Karpas-422 (cell line): Measurements from ENCODE around the gene PHC2. TPM values are rescaled to one million over a fixed set of nuclear protein-coding genes. Genes with fewer than 3 reads are reported as not detected.
A peak's percentile ranks its signal among the peaks of the same experiment; 100 is the strongest.

Experiments used
- DNase-seq: peaks from one replicate; pipeline ENCODE4 v3.0.0-alpha.2; 2015
- H2AFZ ChIP-seq: fragments of 200-600 bp; sonication (generic); 2 replicates; pipeline ENCODE4 v1.6.1; 2014; ENCODE audit warnings: antibody characterized with exemption, low read length, mixed read lengths
- H3K27ac ChIP-seq: fragments of 200-600 bp; sonication (generic); 2 replicates; pipeline ENCODE4 v1.5.1; 2014; ENCODE audit warnings: mild to moderate bottlenecking, low read length, moderate library complexity
- H3K27me3 ChIP-seq: fragments of 200-600 bp; sonication (generic); 2 replicates; pipeline ENCODE4 v1.6.1; 2014; ENCODE audit warnings: low read length, mixed read lengths
- H3K36me3 ChIP-seq: fragments of 200-600 bp; sonication (generic); 2 replicates; pipeline ENCODE4 v1.6.1; 2014; ENCODE audit warnings: low read length, mixed read lengths; ENCODE audit not compliant: insufficient read depth
- H3K4me1 ChIP-seq: fragments of 200-600 bp; sonication (generic); 2 replicates; pipeline ENCODE4 v1.6.1; 2014; ENCODE audit warnings: mild to moderate bottlenecking, low read length, mixed read lengths
- H3K4me2 ChIP-seq: fragments of 200-600 bp; sonication (generic); 2 replicates; pipeline ENCODE4 v1.6.1; 2014; ENCODE audit warnings: low read length, low read depth, mild to moderate bottlenecking; ENCODE audit not compliant: poor library complexity, severe bottlenecking
- H3K4me3 ChIP-seq: fragments of 200-600 bp; sonication (generic); 2 replicates; pipeline ENCODE4 v1.5.1; 2014; ENCODE audit warnings: mild to moderate bottlenecking, antibody characterized with exemption, low read length, mixed read lengths
- H3K79me2 ChIP-seq: fragments of 200-600 bp; sonication (generic); 2 replicates; pipeline ENCODE4 v1.6.1; 2014; ENCODE audit warnings: mild to moderate bottlenecking, low read length, mixed read lengths
- H3K9ac ChIP-seq: fragments of 200-600 bp; sonication (generic); 2 replicates; pipeline ENCODE4 v1.6.0; 2014; ENCODE audit warnings: low read length
- H3K9me2 ChIP-seq: fragments of 200-600 bp; sonication (generic), shearing (Covaris generic); replicated peaks from 2 replicates; pipeline ENCODE4 v1.6.0; 2014; ENCODE audit warnings: mild to moderate bottlenecking, low read length, moderate library complexity; ENCODE audit not compliant: insufficient read depth
- H3K9me3 ChIP-seq: fragments of 300-700, 200-600 bp; sonication (generic); 2 replicates; pipeline ENCODE4 v1.6.1; 2014; ENCODE audit warnings: low read length, mixed read lengths
- H4K20me1 ChIP-seq: fragments of 200-600 bp; sonication (generic); 2 replicates; pipeline ENCODE4 v1.6.1; 2014; ENCODE audit warnings: mild to moderate bottlenecking, antibody characterized with exemption, low read length, low read depth; ENCODE audit not compliant: insufficient read depth
- total RNA-seq: library from RNA; depleted of rRNA; stranded (reverse); fragments of >200 nt; shearing (Covaris generic); gene quantifications from 2 replicates; pipeline ENCODE4 v1.2.3, GENCODE V29; 2014; ENCODE audit warnings: low replicate concordance

Gene PHC2
- total RNA-seq, 1 experiment from 2014 or later, result 54.3 TPM

- Histone ChIP-seq H4K20me1 (no peaks in the 10 kb centered on the region), H3K4me1 (peaks cover 50% of the 10 kb centered on the region), H3K36me3 (no peaks in the 10 kb centered on the region), H3K27ac (peak overlapping the region; percentile 81), H3K9me2 (no peaks in the 10 kb centered on the region), H3K9me3 (no peaks in the 10 kb centered on the region), H3K79me2 (no peaks in the 10 kb centered on the region), H3K4me2 (peak overlapping the region; percentile 77), H3K27me3 (no peaks in the 10 kb centered on the region), H2AFZ (peak overlapping the region; percentile 13; the same call in 1 of the 2 replicates), H3K9ac (peak overlapping the region; percentile 62), H3K4me3 (peak overlapping the region; percentile 58)
- peak; percentile 52 for DNase-seq
These were observed 29.2 kb upstream of the PHC2 start for GRCh38 chr1:33460144-33460543.

- Histone ChIP-seq H3K9me3 (no peaks in the 10 kb centered on the region), H2AFZ (no peak overlapping the region), H3K27ac (no peak overlapping the region), H3K9ac (no peak overlapping the region), H3K27me3 (no peaks in the 10 kb centered on the region), H3K9me2 (no peaks in the 10 kb centered on the region), H3K79me2 (no peaks in the 10 kb centered on the region), H3K4me2 (peak overlapping the region; percentile 77), H4K20me1 (no peaks in the 10 kb centered on the region), H3K36me3 (no peaks in the 10 kb centered on the region), H3K4me3 (0 out of 2 replicates have a peak overlapping the region, but pooled peaks have one; percentile 58), H3K4me1 (peaks cover 50% of the 10 kb centered on the region)
- no peak for DNase-seq
These were observed 28.8 kb upstream of the PHC2 start for GRCh38 chr1:33459691-33460090.

DNA sequence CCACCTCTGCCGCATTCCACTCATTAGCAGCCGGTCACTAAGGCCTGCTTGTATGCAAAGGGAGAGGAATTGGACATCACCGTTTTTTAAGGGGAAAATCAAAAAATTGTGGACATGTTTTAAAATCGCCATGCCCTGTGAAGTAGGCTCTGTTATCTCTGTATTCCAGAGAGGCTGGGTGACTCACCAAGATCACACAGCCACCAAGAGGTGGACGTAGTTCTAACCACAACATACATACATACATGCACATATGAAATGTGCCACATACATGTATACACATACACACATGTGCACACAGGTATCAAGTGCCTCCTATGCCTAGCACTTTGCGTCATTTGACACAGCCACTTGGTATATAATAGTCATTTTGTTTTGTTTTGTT lies 25.6 kb upstream of the PHC2 start:
- Histone ChIP-seq H3K4me2 (no peak overlapping the region), H3K4me3 (no peak overlapping the region)

GRCh38 chr1:33455539-33456501 lies 24.9 kb upstream of the PHC2 start:
- Histone ChIP-seq H3K27ac (no peak overlapping the region), H3K9ac (no peak overlapping the region), H3K9me3 (no peaks in the 10 kb centered on the region), H4K20me1 (no peaks in the 10 kb centered on the region), H3K79me2 (no peaks in the 10 kb centered on the region), H3K36me3 (no peaks in the 10 kb centered on the region), H3K27me3 (no peaks in the 10 kb centered on the region), H3K4me2 (peak overlapping the region; percentile 27), H3K4me3 (no peak overlapping the region), H3K9me2 (no peaks in the 10 kb centered on the region), H2AFZ (peak overlapping the region; percentile 48; the same call in 1 of the 2 replicates), H3K4me1 (peaks cover 28% of the 10 kb centered on the region)
- peak; percentile 90 for DNase-seq

More for the DNA sequence above, 25.6 kb upstream of the PHC2 start:
- no peak overlapping the region for H3K27ac ChIP-seq
- H3K9ac ChIP-seq, result no peak overlapping the region
- DNase-seq, result no peak
- H3K79me2 ChIP-seq, result no peaks in the 10 kb centered on the region
- H2AFZ ChIP-seq, result no peak overlapping the region
- peaks cover 31% of the 10 kb centered on the region for H3K4me1 ChIP-seq
- H3K9me3 ChIP-seq, result no peaks in the 10 kb centered on the region
- H4K20me1 ChIP-seq, result no peaks in the 10 kb centered on the region
- H3K36me3 ChIP-seq, result no peaks in the 10 kb centered on the region
- H3K9me2 ChIP-seq, result no peaks in the 10 kb centered on the region
- no peaks in the 10 kb centered on the region for H3K27me3 ChIP-seq

DNA sequence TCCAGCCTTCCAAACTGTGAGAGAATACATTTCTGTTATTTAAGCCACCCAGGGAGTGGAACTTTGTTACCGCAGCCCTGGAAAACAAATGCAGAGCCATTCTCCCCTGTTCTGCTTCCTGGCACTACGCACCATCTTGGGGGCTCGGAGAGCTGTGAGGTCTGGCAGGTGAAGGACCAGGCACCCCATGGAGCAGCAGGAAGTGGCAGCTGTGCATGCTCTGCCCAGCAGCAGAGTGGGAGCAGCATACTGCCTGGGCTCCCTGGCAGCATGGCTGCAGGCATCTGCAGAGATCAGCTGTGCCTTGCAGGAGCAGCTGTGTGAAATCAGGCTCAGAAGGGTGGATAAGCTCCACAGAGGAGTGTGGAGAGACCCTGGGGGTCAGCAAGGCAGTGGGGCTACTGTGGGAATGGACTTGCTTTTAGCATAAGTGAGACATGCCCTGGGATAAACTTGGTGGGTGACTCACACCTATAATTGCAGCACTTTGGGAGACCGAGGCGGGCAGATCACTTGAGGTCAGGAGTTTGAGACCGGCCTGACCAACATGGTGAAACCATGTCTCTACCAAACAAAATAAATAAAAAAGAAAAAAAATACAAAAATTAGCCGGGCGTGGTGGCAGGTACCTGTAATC lies 23.9 kb upstream of the PHC2 start:
- no peak overlapping the region for H3K9ac ChIP-seq

GRCh38 chr1:33446590-33446989 lies 15.7 kb upstream of the PHC2 start:
- Histone ChIP-seq H3K4me2 (no peak overlapping the region), H3K9me2 (no peaks in the 10 kb centered on the region), H3K27ac (no peak overlapping the region), H3K4me3 (no peak overlapping the region), H3K36me3 (no peaks in the 10 kb centered on the region), H4K20me1 (no peaks in the 10 kb centered on the region), H3K4me1 (peaks cover 13% of the 10 kb centered on the region), H2AFZ (no peak overlapping the region), H3K79me2 (no peaks in the 10 kb centered on the region), H3K9me3 (no peaks in the 10 kb centered on the region), H3K27me3 (no peaks in the 10 kb centered on the region), H3K9ac (no peak overlapping the region)
- DNase-seq, result no peak

More for the DNA sequence above, 23.9 kb upstream of the PHC2 start:
- Histone ChIP-seq H4K20me1 (no peaks in the 10 kb centered on the region), H3K9me2 (no peaks in the 10 kb centered on the region), H3K27me3 (no peaks in the 10 kb centered on the region), H3K36me3 (no peaks in the 10 kb centered on the region), H3K27ac (no peak overlapping the region), H3K4me3 (no peak overlapping the region), H3K79me2 (no peaks in the 10 kb centered on the region), H3K4me2 (no peak overlapping the region), H3K4me1 (peaks cover 17% of the 10 kb centered on the region), H2AFZ (no peak overlapping the region), H3K9me3 (no peaks in the 10 kb centered on the region)
- DNase-seq, result no peak

GRCh38 chr1:33445108-33445507 lies 14.2 kb upstream of the PHC2 start:
- no peak overlapping the region for H3K4me3 ChIP-seq

GRCh38 chr1:33443705-33444180 lies 12.8 kb upstream of the PHC2 start:
- DNase-seq, result no peak
- Histone ChIP-seq H3K27me3 (no peaks in the 10 kb centered on the region), H3K9me2 (no peaks in the 10 kb centered on the region), H3K9me3 (no peaks in the 10 kb centered on the region), H3K4me1 (peaks cover 8% of the 10 kb centered on the region; the same call in 1 of the 2 replicates), H2AFZ (0 out of 2 replicates have a peak overlapping the region, but pooled peaks have one; percentile 63), H3K36me3 (no peaks in the 10 kb centered on the region), H4K20me1 (no peaks in the 10 kb centered on the region), H3K27ac (no peak overlapping the region), H3K4me3 (no peak overlapping the region), H3K4me2 (no peak overlapping the region), H3K79me2 (no peaks in the 10 kb centered on the region), H3K9ac (no peak overlapping the region)

More at GRCh38 chr1:33445108-33445507, 14.2 kb upstream of the PHC2 start:
- Histone ChIP-seq H3K27ac (no peak overlapping the region), H3K9me2 (no peaks in the 10 kb centered on the region), H3K9me3 (no peaks in the 10 kb centered on the region), H4K20me1 (no peaks in the 10 kb centered on the region), H3K4me2 (no peak overlapping the region), H3K9ac (no peak overlapping the region), H3K36me3 (no peaks in the 10 kb centered on the region), H3K4me1 (peaks cover 8% of the 10 kb centered on the region; the same call in 1 of the 2 replicates), H3K79me2 (no peaks in the 10 kb centered on the region), H3K27me3 (no peaks in the 10 kb centered on the region), H2AFZ (no peak overlapping the region)
- no peak for DNase-seq
